ENCODE results near the gene BCKDHB. TPM values are rescaled to one million over a fixed set of nuclear protein-coding genes. Genes with fewer than 3 reads are reported as not detected.

Gene BCKDHB
- total RNA-seq = 10.7 and 12.6 TPM in 2 replicates

DNA sequence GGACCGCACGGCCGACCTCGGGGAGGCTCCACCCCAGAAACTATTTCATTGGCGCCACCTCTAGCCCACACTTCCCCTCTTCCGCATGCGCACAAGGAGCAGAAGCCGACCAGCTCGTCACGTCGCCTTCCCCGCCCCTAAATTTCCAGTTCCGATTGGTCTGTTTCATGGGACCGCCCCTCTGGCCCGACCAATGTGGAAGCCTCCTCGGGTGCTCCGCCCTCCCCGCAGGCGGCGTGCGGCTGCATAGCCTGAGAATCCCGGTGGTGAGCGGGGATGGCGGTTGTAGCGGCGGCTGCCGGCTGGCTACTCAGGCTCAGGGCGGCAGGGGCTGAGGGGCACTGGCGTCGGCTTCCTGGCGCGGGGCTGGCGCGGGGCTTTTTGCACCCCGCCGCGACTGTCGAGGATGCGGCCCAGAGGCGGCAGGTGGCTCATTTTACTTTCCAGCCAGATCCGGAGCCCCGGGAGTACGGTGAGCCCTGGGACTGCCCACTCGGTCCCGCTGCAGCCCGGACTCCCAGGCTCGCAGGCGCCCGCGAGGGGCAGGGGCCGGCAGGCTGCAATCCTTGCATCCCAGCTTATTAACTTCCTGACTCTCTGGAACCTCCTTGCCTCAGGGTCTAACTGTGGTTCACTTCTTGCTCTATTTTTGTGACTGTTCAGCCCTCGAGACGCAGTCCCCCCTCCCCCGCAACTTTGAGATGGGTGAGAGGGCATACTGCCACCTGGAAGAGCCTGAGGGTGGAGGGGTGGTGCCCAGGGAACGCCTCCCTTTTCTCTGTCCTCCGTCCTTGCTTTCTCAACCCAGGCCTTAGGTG is at the start of gene BCKDHB:
TSS of gene BCKDHB (plus strand) at position 254 of the 818 bp plus-strand sequence. CDS start at position 277, 23 bp downstream.

Other genes with a start within 250 kb of the BCKDHB start
- 0.66 and 3.3 TPM in 2 replicates for gene ELOVL4, start 159.1 kb upstream of the BCKDHB start, total RNA-seq
- 1.5 and 54.8 TPM in 2 replicates for gene TTK, start 102.0 kb upstream of the BCKDHB start, total RNA-seq

All from placental pericyte (primary cell).